Neural crest cell (in vitro differentiated cells): Measurements from ENCODE around the gene CLDN16. TPM values are rescaled to one million over a fixed set of nuclear protein-coding genes. Genes with fewer than 3 reads are reported as not detected.

Experiments used
- DNase-seq: peaks from one replicate; pipeline ENCODE4 v3.0.0; 2021; ENCODE audit warnings: low read depth, mixed read lengths, low spot score
- H3K27ac Mint-ChIP-seq: one replicate; pipeline ENCODE4 v1.8.0; 2021; ENCODE audit warnings: mild to moderate bottlenecking, mixed read lengths; ENCODE audit not compliant: unreplicated experiment
- H3K27me3 Mint-ChIP-seq: 2 replicates; pipeline ENCODE4 v1.8.0; 2021; ENCODE audit warnings: low read depth, mild to moderate bottlenecking, mixed read lengths
- H3K36me3 Mint-ChIP-seq: 2 replicates; pipeline ENCODE4 v1.8.0; 2021; ENCODE audit warnings: low read depth, mild to moderate bottlenecking, mixed read lengths
- H3K4me1 Mint-ChIP-seq: 2 replicates; pipeline ENCODE4 v1.8.0; 2021; ENCODE audit warnings: mixed read lengths
- H3K4me3 Mint-ChIP-seq: one replicate; pipeline ENCODE4 v1.8.0; 2021; ENCODE audit warnings: mild to moderate bottlenecking, mixed read lengths
- H3K9me3 Mint-ChIP-seq: 2 replicates; pipeline ENCODE4 v1.8.0; 2021; ENCODE audit warnings: mixed read lengths
- CTCF ChIP-seq: fragments of 200-600 bp; sonication (generic); conservative IDR thresholded peaks from 2 replicates; pipeline ENCODE4 v1.5.0; 2021; ENCODE audit warnings: antibody characterized with exemption, mild to moderate bottlenecking
- total RNA-seq: library from RNA; stranded (reverse); gene quantifications from 2 replicates; pipeline ENCODE4 v1.2.1, GENCODE V29; 2021

CLDN16 gene
- total RNA-seq, 1 donor from 2014 or later, result not detected

GRCh38 chr3:190385731-190386688 lies 2.0 kb upstream of the CLDN16 start:
- Mint-ChIP-seq H3K4me3 (no peak overlapping the region), H3K4me1 (no peaks in the 10 kb centered on the region), H3K27me3 (no peaks in the 10 kb centered on the region), H3K9me3 (no peaks in the 10 kb centered on the region), H3K36me3 (no peaks in the 10 kb centered on the region), H3K27ac (no peak overlapping the region)
- no peak for DNase-seq
- no peak for TF ChIP-seq CTCF

GRCh38 chr3:190388703-190389102 lies 740 bp downstream of the CLDN16 start:
- Mint-ChIP-seq H3K27me3 (no peaks in the 10 kb centered on the region), H3K4me3 (no peak overlapping the region), H3K36me3 (no peaks in the 10 kb centered on the region), H3K4me1 (no peaks in the 10 kb centered on the region), H3K9me3 (no peaks in the 10 kb centered on the region), H3K27ac (no peak overlapping the region)
- no peak for TF ChIP-seq CTCF
- no peak for DNase-seq

- Mint-ChIP-seq H3K36me3 (no peaks in the 10 kb centered on the region), H3K27ac (no peak overlapping the region), H3K27me3 (no peaks in the 10 kb centered on the region), H3K9me3 (no peaks in the 10 kb centered on the region), H3K4me3 (no peak overlapping the region), H3K4me1 (no peaks in the 10 kb centered on the region)
- DNase-seq, result no peak
- no peak for TF ChIP-seq CTCF
Observed at GRCh38 chr3:190396001-190396400, 8.0 kb downstream of the CLDN16 start.

- no peak overlapping the region for H3K27ac Mint-ChIP-seq
Observed at GRCh38 chr3:190397889-190398288, 9.9 kb downstream of the CLDN16 start.

GRCh38 chr3:190399677-190400076 lies 11.7 kb downstream of the CLDN16 start:
- Mint-ChIP-seq H3K4me3 (no peak overlapping the region), H3K27ac (no peak overlapping the region), H3K27me3 (no peaks in the 10 kb centered on the region), H3K36me3 (no peaks in the 10 kb centered on the region), H3K9me3 (no peaks in the 10 kb centered on the region), H3K4me1 (no peaks in the 10 kb centered on the region)
- DNase-seq, result no peak
- no peak for TF ChIP-seq CTCF

More at GRCh38 chr3:190397889-190398288, 9.9 kb downstream of the CLDN16 start:
- Mint-ChIP-seq H3K4me1 (no peaks in the 10 kb centered on the region), H3K4me3 (no peak overlapping the region), H3K36me3 (no peaks in the 10 kb centered on the region), H3K9me3 (no peaks in the 10 kb centered on the region), H3K27me3 (no peaks in the 10 kb centered on the region)
- TF ChIP-seq CTCF, result no peak
- DNase-seq, result no peak
